Right lobe of liver (tissue), 6 donors: ENCODE results near the gene ICE1. TPM values are rescaled to one million over a fixed set of nuclear protein-coding genes. Genes with fewer than 3 reads are reported as not detected.

ENCODE experiments used
- ATAC-seq, 4 donors: fragments of 200-7000 bp; cut with Tn5 transposase; one replicate each; pipeline ENCODE4 v1.9.1; 2020; ENCODE audit warnings: mild to moderate bottlenecking in 4 of 4, moderate library complexity in 4 of 4
- DNase-seq, 3 donors: peaks; one replicate each; pipeline ENCODE4 v3.0.0-alpha.2; 2020
- H3K27ac ChIP-seq, 3 donors: fragments of 200-600 bp; one replicate each; pipeline ENCODE4 v1.8.0; 2022
- H3K27me3 ChIP-seq, 2 donors: fragments of 200-600 bp; one replicate each; pipeline ENCODE4 v1.8.0; 2022
- H3K36me3 ChIP-seq, 4 donors: fragments of 200-600 bp; sonication (generic) in 1 of 4; one replicate each; pipeline versions ENCODE4 v1.5.1 to v1.8.0; 2017 to 2022; ENCODE audit warnings: control low read depth in 1 of 4
- H3K4me1 ChIP-seq, 4 donors: fragments of 200-600 bp; sonication (generic) in 1 of 4; one replicate each; pipeline versions ENCODE4 v1.5.1 to v1.8.0; 2017 to 2022; ENCODE audit warnings: control low read depth in 1 of 4
- H3K4me3 ChIP-seq, 3 donors: fragments of 200-600 bp; one replicate each; pipeline ENCODE4 v1.8.0; 2022
- H3K9me3 ChIP-seq, 4 donors: fragments of 200-600 bp; sonication (generic) in 1 of 4; one replicate each; pipeline versions ENCODE4 v1.5.1 to v1.8.0; 2017 to 2022; ENCODE audit warnings: control low read depth in 1 of 4
- POLR2A ChIP-seq: fragments of 450-650 bp; IDR thresholded peaks from one replicate; pipeline ENCODE4 v1.6.1; 2017; ENCODE audit warnings: antibody characterized with exemption, mild to moderate bottlenecking
- WGBS: methylation state at CpG from one replicate; pipeline ENCODE4 v1.1.6; 2018; ENCODE audit warnings: low coverage, low lambda C conversion rate; ENCODE audit not compliant: insufficient coverage; ENCODE audit errors: missing lambda C conversion rate; 5-methylcytosine and 5-hydroxymethylcytosine counted together
- intact Hi-C, 2 donors: fragments of 100-400 bp; cut with DNase I; formaldehyde crosslinking; loops; one replicate each; pipeline versions ENCODE4 v1.11.2 to v1.14.1; 2022
- total RNA-seq, 6 experiments: library from RNA; depleted of rRNA in 2 of 6; stranded (reverse); fragments of >200 nt in 2 of 6; fragmentation: NEBNext Ultra II Directional in 3 of 6; extraction: Animal tissue kit (Norgen Biotek cat#: 25700) in 3 of 6; gene quantifications; one replicate each; pipeline versions ENCODE4 v1.1.0 to v1.2.4, GENCODE V29; 2016 to 2023
- TF ChIP-seq, protein P1 (sequence below), 4 donors: fragments of 200-600 bp in 3 of 4; fragments of 450-650 bp in 1 of 4; IDR thresholded peaks; one replicate each; pipeline versions ENCODE4 v1.5.1 to v1.8.0; 2016 to 2022; ENCODE audit warnings: antibody characterized with exemption in 4 of 4, mild to moderate bottlenecking in 2 of 4
- donor health status: DM: no; HTN: yes; CAD: no.
- donor health status: DM: no; HTN: no; CAD: no.
- donor health status: DM: no; HTN: no; CAD: no.
- donor health status: DM: no; HTN: yes; CAD: no.
- donor health status: DM: no; HTN: yes; CAD: no.

The ICE1 gene
- total RNA-seq, 6 experiments from 2014 or later: 8.2 to 10.7 (median 10.4) TPM

GRCh38 chr5:5481633-5482032 lies 59.2 kb downstream of the ICE1 start:
- H3K4me3 ChIP-seq: no peak overlapping the region
- H3K27me3 ChIP-seq: no peaks in the 10 kb centered on the region
- DNase-seq (no peak), ATAC-seq (no peak)
- H3K9me3 ChIP-seq: no peaks in the 10 kb centered on the region
- WGBS: 94% methylated on average over 4 of the region's 4 CpGs
- TF ChIP-seq, protein P1, sequence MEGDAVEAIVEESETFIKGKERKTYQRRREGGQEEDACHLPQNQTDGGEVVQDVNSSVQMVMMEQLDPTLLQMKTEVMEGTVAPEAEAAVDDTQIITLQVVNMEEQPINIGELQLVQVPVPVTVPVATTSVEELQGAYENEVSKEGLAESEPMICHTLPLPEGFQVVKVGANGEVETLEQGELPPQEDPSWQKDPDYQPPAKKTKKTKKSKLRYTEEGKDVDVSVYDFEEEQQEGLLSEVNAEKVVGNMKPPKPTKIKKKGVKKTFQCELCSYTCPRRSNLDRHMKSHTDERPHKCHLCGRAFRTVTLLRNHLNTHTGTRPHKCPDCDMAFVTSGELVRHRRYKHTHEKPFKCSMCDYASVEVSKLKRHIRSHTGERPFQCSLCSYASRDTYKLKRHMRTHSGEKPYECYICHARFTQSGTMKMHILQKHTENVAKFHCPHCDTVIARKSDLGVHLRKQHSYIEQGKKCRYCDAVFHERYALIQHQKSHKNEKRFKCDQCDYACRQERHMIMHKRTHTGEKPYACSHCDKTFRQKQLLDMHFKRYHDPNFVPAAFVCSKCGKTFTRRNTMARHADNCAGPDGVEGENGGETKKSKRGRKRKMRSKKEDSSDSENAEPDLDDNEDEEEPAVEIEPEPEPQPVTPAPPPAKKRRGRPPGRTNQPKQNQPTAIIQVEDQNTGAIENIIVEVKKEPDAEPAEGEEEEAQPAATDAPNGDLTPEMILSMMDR (IDR thresholded peaks at IDR 0.05): no peak
- TF ChIP-seq POLR2A: no peak
- H3K27ac ChIP-seq: no peak overlapping the region
- H3K4me1 ChIP-seq: no peaks in the 10 kb centered on the region
- H3K36me3 ChIP-seq: peaks cover 0 to 3% (median 0%) of the 10 kb centered on the region in 4 donors
- intact Hi-C loops: no loop called here

GRCh38 chr5:5483350-5483749 lies 60.9 kb downstream of the ICE1 start:
- H3K36me3 ChIP-seq: peaks cover 0 to 6% (median 0%) of the 10 kb centered on the region in 4 donors
- no peak overlapping the region for H3K27ac ChIP-seq
- DNase-seq (no peak), ATAC-seq (no peak)
- no peaks in the 10 kb centered on the region for H3K27me3 ChIP-seq
- intact Hi-C loops: no loop called here
- no peak overlapping the region for H3K4me3 ChIP-seq
- TF ChIP-seq POLR2A: no peak
- TF ChIP-seq, protein P1 (IDR thresholded peaks at IDR 0.05): no peak
- WGBS: 63% methylated on average over 2 of the region's 2 CpGs
- H3K4me1 ChIP-seq: no peaks in the 10 kb centered on the region
- H3K9me3 ChIP-seq: no peaks in the 10 kb centered on the region

- DNase-seq (no peak), ATAC-seq (no peak)
- Histone ChIP-seq H3K27me3 (no peaks in the 10 kb centered on the region), H3K4me1 (no peaks in the 10 kb centered on the region), H3K36me3 (peaks cover 0 to 8% (median 0%) of the 10 kb centered on the region in 4 donors), H3K9me3 (no peaks in the 10 kb centered on the region), H3K27ac (no peak overlapping the region), H3K4me3 (no peak overlapping the region)
- intact Hi-C loops: no loop called here
- WGBS: 86% methylated on average over 3 of the region's 5 CpGs
- TF ChIP-seq, protein P1 (IDR thresholded peaks at IDR 0.05): no peak
- no peak for TF ChIP-seq POLR2A
Observed at GRCh38 chr5:5483880-5484598, 61.6 kb downstream of the ICE1 start.

GRCh38 chr5:5486122-5486521 lies 63.6 kb downstream of the ICE1 start:
- DNase-seq: no peak
- Histone ChIP-seq H3K27ac (no peak overlapping the region), H3K36me3 (peaks cover 0 to 17% (median 0%) of the 10 kb centered on the region in 4 donors), H3K9me3 (no peaks in the 10 kb centered on the region), H3K27me3 (no peaks in the 10 kb centered on the region), H3K4me3 (no peak overlapping the region), H3K4me1 (no peaks in the 10 kb centered on the region)
- intact Hi-C loops: no loop called here
- ATAC-seq: peak in 2 of 4 donors; percentile 29 to 37
- WGBS: 53% methylated on average over 1 of the region's 3 CpGs
- TF ChIP-seq, protein P1 (IDR thresholded peaks at IDR 0.05): no peak
- no peak for TF ChIP-seq POLR2A
